HEK293 (cell line): Measurements from ENCODE around the gene NEK11.

Source experiments
- CTCF ChIP-seq: fragments of 450-650 bp; formaldehyde crosslinking; IDR thresholded peaks from 2 replicates; pipeline ENCODE4 v1.5.1; 2016; ENCODE audit warnings: missing biosample characterization, missing genetic modification characterization
- KLF7 ChIP-seq: fragments of 450-650 bp; formaldehyde crosslinking; IDR thresholded peaks from 2 replicates; pipeline ENCODE4 v1.5.1; 2016; ENCODE audit warnings: missing biosample characterization, missing genetic modification characterization, borderline replicate concordance
- REST ChIP-seq: fragments of 450-650 bp; formaldehyde crosslinking; IDR thresholded peaks from 2 replicates; pipeline ENCODE4 v1.5.1; 2016; ENCODE audit warnings: missing biosample characterization, missing genetic modification characterization
- SP7 ChIP-seq: fragments of 450-650 bp; formaldehyde crosslinking; IDR thresholded peaks from 2 replicates; pipeline ENCODE4 v1.5.1; 2016; ENCODE audit warnings: missing biosample characterization, missing genetic modification characterization
- YY1 ChIP-seq: fragments of 450-650 bp; formaldehyde crosslinking; IDR thresholded peaks from 2 replicates; pipeline ENCODE4 v1.5.1; 2018; ENCODE audit warnings: missing biosample characterization, missing genetic modification characterization
- ZNF16 ChIP-seq: fragments of 450-650 bp; formaldehyde crosslinking; IDR thresholded peaks from 2 replicates; pipeline ENCODE4 v1.5.1; 2016; ENCODE audit warnings: low read depth, missing biosample characterization, missing genetic modification characterization
- ZNF2 ChIP-seq: fragments of 450-650 bp; formaldehyde crosslinking; IDR thresholded peaks from 2 replicates; pipeline ENCODE4 v1.5.1; 2016; ENCODE audit warnings: missing biosample characterization, missing genetic modification characterization
- ZNF211 ChIP-seq: fragments of 450-650 bp; formaldehyde crosslinking; IDR thresholded peaks from 2 replicates; pipeline ENCODE4 v1.5.1; 2016; ENCODE audit warnings: low read depth, missing biosample characterization, missing genetic modification characterization
- ZNF501 ChIP-seq: fragments of 450-650 bp; formaldehyde crosslinking; IDR thresholded peaks from 2 replicates; pipeline ENCODE4 v1.5.1; 2016; ENCODE audit warnings: missing biosample characterization, missing genetic modification characterization
- ZNF776 ChIP-seq: fragments of 450-650 bp; formaldehyde crosslinking; IDR thresholded peaks from 2 replicates; pipeline ENCODE4 v1.5.0; 2017; ENCODE audit warnings: missing biosample characterization, missing genetic modification characterization, borderline replicate concordance

GRCh38 chr3:131169331-131169730, 142.7 kb downstream of the NEK11 start:
- TF ChIP-seq ZNF2: no peak
- no peak for TF ChIP-seq YY1
- no peak for TF ChIP-seq SP7 (tag by site-specific recombination)
- TF ChIP-seq CTCF: no peak
- TF ChIP-seq ZNF776 (tag by site-specific recombination): no peak
- no peak for TF ChIP-seq ZNF16 (tag by site-specific recombination)
- no peak for TF ChIP-seq KLF7 (tag by site-specific recombination)
- TF ChIP-seq REST (tag by site-specific recombination): no peak
- no peak for TF ChIP-seq ZNF501 (tag by site-specific recombination)
- TF ChIP-seq ZNF211 (tag by site-specific recombination): no peak
